IgD-negative memory B cell (primary cell): ENCODE data around the gene SSR2. TPM values are rescaled to one million over a fixed set of nuclear protein-coding genes. Genes with fewer than 3 reads are reported as not detected.
"Not testable (repeated sequence)": the region's sequence is repeated elsewhere in the genome, so short reads cannot be mapped to it uniquely, and the experiment has no call there.

Experiments
- H3K27ac Mint-ChIP-seq, 3 donors: one replicate each; pipeline ENCODE4 v1.8.0; 2020 to 2022; ENCODE audit warnings: mild to moderate bottlenecking in 3 of 3, mixed read lengths in 3 of 3, moderate library complexity in 1 of 3
- H3K27me3 Mint-ChIP-seq: one replicate; pipeline ENCODE4 v1.8.0; 2021; ENCODE audit warnings: mixed read lengths
- H3K36me3 Mint-ChIP-seq: one replicate; pipeline ENCODE4 v1.8.0; 2020; ENCODE audit warnings: mild to moderate bottlenecking, mixed read lengths
- H3K4me1 Mint-ChIP-seq, 3 donors: one replicate each; pipeline ENCODE4 v1.8.0; 2020 to 2022; ENCODE audit warnings: mixed read lengths in 3 of 3, mild to moderate bottlenecking in 1 of 3
- H3K4me3 Mint-ChIP-seq, 4 donors: one replicate each; pipeline ENCODE4 v1.8.0; 2020 to 2022; ENCODE audit warnings: mild to moderate bottlenecking in 4 of 4, mixed read lengths in 4 of 4, moderate library complexity in 3 of 4
- H3K9me3 Mint-ChIP-seq, 3 donors: one replicate each; pipeline ENCODE4 v1.8.0; 2020 to 2021; ENCODE audit warnings: mixed read lengths in 3 of 3, mild to moderate bottlenecking in 1 of 3
- polyA plus RNA-seq: library from polyadenylated mRNA; unstranded; fragments of 300-500 nt; fragmentation: Illumina TruSeq; gene quantifications from one replicate; pipeline ENCODE4 v1.2.3, GENCODE V29; 2021

The SSR2 gene
- polyA plus RNA-seq, 1 donor from 2014 or later, result 257 TPM

DNA sequence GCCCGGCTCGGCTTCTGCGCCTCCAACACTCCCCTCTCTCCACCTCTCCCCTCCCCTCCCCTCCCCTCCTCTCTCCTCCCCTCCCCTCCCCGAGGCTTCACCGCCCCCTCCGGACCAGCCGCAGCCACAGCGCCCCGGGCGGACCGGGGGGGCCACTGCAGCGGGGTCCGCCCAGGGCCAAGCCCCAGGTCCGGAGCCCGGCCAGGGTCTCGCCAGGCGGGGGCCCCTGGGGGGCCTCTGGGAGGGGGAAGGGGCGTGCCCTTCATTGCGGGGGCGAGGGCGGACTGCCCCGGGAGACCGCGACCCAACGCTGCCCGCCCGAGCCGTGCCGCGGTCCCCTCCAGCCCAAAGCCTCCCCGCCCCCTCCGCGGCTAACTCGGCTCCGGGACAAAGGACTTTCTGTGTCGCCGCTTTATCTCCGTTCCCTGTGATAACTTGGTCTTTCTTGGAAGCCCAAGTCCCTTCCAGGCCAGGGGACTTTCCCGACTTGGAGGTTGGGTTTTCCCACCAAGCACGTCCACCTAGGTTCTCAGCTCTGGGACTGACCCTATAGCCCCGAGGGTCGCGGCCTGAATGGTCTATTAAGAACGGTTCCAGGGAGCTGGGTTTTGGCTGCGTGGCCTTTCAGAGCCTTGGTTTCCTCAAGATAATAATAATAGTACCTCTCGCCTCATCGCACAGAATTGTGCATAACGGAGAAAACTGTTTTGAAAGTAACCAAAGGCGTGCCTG is 33.2 kb upstream of the SSR2 start, which contains the start of gene UBQLN4:
TSS of gene UBQLN4 (minus strand) at position 31 of the 732 bp plus-strand sequence. CDS start 97 bp downstream, outside the sequence.
- H3K27me3 Mint-ChIP-seq, result no peaks in the 10 kb centered on the region
- H3K36me3 Mint-ChIP-seq, result peaks cover 6% of the 10 kb centered on the region
- peaks cover 13 to 21% (median 18%) of the 10 kb centered on the region in 3 donors for H3K4me1 Mint-ChIP-seq
- peak within 1 kb of the TSS; percentile 87 to 96 (median 96) for H3K27ac Mint-ChIP-seq
- no peaks in the 10 kb centered on the region for H3K9me3 Mint-ChIP-seq
- H3K4me3 Mint-ChIP-seq, result peak within 1 kb of the TSS; percentile 91 to 100 (median 96)

DNA sequence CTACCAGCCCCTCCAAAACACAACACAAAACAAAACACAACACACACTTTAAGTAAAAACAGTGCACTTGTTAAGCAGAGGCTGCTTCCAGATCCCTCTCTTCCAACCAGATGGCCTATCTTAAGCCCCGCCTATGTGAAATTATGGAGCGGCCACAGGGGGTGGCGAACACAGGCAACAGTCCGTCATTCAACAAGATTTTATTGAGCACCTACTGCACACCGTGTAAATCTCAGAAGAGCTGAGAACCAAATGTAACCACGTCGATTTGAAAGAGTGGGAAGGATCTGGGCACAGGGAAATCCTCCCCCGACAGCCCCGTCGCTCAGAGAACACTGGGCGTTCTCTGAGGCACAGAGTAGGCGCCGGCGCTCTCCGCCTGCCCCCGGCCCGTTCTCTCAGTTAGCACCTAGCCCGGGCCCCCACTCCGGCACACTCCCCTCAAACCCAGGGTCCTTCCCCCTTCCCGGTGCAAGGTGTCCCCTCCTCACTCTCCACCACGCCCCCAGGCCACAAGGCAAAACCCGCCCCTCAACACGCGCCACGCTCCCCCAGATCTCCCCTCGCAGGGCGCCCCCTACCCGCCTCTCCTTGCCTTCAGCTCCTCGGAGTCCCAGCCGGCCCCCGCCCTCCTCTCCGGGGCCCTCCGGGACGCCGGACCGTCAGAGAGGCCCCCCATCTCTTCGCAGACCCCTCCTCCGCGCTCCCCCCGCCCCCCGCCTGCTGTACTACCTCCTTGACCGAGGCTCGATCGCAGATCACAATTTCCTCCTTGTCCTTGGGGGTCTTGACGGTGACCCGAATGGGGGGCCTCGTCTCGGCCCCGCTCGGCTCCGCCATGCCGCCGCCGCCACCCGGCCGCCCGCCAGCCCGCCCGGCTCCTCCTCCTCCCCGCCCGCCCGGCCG is 32.4 kb upstream of the SSR2 start:
- peak overlapping the region; percentile 69 to 87 (median 78) for H3K27ac Mint-ChIP-seq
- peaks cover 13 to 21% (median 18%) of the 10 kb centered on the region in 3 donors for H3K4me1 Mint-ChIP-seq

DNA sequence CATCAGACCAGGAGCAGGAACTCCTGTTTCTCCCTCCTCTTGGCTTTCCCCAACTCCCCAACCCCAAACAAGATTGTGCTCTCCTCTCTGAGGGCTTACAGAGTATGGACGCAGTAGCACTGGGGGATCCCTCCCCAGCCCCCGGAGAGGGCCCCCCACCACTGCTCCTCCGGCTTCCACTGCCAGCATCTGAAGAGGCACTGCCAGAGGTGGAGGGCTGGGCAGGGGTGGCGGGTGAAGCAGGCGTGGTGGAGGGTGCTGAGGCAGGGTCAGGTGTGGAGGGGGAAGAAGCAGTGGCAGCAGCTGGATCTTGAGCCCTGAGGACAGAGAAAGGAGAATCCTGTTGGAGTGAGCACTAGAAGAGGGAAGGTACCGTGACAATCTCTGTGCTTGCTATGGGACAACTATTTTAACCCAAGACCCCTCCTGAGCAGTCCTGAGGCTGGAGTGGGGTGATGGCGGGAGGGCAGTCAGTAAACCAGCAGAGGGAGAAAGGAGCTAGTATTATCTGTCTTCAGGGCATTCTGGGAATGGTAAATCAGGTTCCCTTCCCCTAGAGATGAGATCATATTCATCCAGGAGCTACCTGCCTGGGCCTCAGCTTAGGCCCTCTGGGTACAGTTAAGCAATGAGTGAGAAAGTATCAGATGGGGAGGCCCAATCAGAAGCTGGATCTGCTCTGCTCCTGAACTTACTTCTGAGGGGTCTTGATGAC is 30.4 kb upstream of the SSR2 start:
- Mint-ChIP-seq H3K4me3 (peak overlapping the region in 3 of 4 donors; percentile 44 to 95 (median 52)), H3K27me3 (no peaks in the 10 kb centered on the region), H3K4me1 (peaks cover 11 to 18% (median 14%) of the 10 kb centered on the region in 3 donors), H3K36me3 (peaks cover 3% of the 10 kb centered on the region), H3K9me3 (no peaks in the 10 kb centered on the region), H3K27ac (no peak overlapping the region)

More for the DNA sequence above, 32.4 kb upstream of the SSR2 start:
- Mint-ChIP-seq H3K9me3 (no peaks in the 10 kb centered on the region), H3K27me3 (no peaks in the 10 kb centered on the region), H3K36me3 (peaks cover 6% of the 10 kb centered on the region), H3K4me3 (peak overlapping the region; percentile 91 to 95 (median 93))

DNA sequence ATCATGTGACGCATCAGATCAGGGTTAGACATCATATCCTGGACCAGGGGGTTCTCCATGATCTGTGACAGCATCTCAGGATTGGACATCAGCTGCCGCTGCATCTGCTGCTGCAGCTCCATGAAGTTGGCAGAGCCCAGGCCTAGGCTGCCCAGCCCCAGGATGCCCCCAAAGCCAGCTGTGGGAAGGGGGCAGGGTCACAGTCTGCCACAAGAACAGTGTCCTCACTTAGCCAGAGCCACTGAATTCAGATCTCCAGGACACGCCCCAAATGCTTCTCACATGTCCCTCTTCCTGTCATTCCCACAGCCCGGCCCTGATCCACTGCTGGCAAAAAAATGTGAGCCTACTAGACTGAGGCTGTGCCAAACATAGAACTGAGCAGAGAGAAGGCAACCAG is 29.6 kb upstream of the SSR2 start:
- H3K27ac Mint-ChIP-seq, result no peak overlapping the region
- peaks cover 4% of the 10 kb centered on the region for H3K36me3 Mint-ChIP-seq
- H3K4me3 Mint-ChIP-seq, result peak overlapping the region in 3 of 4 donors; percentile 12 to 72 (median 45)
- H3K27me3 Mint-ChIP-seq, result no peaks in the 10 kb centered on the region
- no peaks in the 10 kb centered on the region for H3K9me3 Mint-ChIP-seq
- peaks cover 4 to 13% (median 9%) of the 10 kb centered on the region in 3 donors for H3K4me1 Mint-ChIP-seq

DNA sequence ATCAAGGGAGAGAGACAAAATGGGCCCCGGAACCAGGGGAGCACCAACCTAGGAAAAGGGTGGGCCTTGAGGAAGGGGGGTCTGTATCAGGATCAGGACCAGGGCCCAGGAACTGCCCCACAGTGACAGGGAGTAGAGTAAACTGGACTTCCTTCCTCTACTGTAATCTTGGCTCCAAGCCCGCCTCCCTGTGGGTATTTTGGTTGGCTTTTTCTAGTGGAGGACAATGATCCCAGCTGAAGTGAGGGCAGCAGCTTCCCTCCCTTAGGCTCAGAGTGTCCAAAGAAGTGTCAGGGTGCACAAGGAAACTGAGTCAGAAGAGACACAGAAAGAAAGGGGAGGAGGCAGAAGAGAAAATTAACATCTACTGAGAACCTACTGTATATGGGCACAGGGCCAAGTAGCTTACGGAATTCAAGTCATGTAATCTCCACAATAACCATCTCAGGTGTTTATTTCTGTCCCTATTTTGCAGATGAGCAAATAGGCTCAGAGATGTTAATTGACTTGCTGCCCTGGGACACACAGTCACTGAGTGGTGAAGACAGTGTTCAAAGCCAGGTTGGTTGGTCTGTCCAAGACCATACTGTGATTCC is 28.0 kb upstream of the SSR2 start:
- Mint-ChIP-seq H3K36me3 (peaks cover 9% of the 10 kb centered on the region), H3K9me3 (no peaks in the 10 kb centered on the region), H3K4me3 (peak overlapping the region in 1 of 4 donors; percentile 58), H3K27ac (no peak overlapping the region), H3K27me3 (no peaks in the 10 kb centered on the region), H3K4me1 (peaks cover 0 to 6% (median 5%) of the 10 kb centered on the region in 3 donors)

DNA sequence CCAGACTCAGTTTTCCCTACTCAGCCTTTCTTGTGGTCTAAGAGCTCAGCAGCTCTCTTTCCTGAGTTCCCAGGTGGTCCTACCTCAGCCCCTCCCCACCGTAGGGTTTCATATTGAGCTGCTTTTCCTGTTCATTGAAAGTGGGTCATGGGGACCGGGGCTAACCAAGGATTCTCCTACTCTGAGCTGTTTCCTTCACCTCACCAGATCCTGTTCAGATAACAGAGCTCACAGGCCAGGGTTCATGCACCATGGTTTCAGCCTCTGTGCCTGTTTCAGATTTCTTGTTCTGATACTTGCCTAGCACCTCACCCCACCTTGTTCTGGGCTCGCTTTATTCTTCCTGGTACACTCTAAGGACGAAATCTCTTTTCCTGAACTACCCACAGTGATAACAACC is 24.3 kb upstream of the SSR2 start:
- no peak overlapping the region for H3K4me3 Mint-ChIP-seq
- H3K36me3 Mint-ChIP-seq, result peaks cover 9% of the 10 kb centered on the region

DNA sequence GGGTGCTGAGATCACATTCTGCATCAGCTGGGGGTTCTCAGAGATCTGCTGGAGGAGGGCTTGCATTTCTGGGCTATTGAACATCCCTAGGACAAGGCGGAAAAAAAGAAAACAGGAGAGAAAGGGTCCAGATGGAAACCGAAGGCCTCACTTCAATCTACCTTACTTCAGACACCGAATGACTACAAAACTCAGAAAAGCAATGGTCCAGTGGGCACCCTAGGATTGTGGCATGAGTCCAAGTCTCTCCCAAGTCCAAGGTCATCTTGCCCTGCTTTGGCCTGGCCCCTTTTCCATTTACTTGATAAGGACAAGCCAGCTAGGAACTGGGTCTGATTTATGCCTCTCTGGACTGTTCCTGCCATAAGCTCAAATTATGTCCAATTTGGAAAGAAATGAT is 22.1 kb upstream of the SSR2 start:
- Mint-ChIP-seq H3K4me1 (no peaks in the 10 kb centered on the region), H3K9me3 (no peaks in the 10 kb centered on the region), H3K27ac (no peak overlapping the region), H3K27me3 (no peaks in the 10 kb centered on the region), H3K4me3 (no peak overlapping the region), H3K36me3 (peaks cover 7% of the 10 kb centered on the region)

More for the DNA sequence above, 24.3 kb upstream of the SSR2 start:
- H3K27ac Mint-ChIP-seq, result peak overlapping the region in 1 of 3 donors; percentile 72
- no peaks in the 10 kb centered on the region for H3K4me1 Mint-ChIP-seq
- H3K9me3 Mint-ChIP-seq, result no peaks in the 10 kb centered on the region
- H3K27me3 Mint-ChIP-seq, result no peaks in the 10 kb centered on the region

DNA sequence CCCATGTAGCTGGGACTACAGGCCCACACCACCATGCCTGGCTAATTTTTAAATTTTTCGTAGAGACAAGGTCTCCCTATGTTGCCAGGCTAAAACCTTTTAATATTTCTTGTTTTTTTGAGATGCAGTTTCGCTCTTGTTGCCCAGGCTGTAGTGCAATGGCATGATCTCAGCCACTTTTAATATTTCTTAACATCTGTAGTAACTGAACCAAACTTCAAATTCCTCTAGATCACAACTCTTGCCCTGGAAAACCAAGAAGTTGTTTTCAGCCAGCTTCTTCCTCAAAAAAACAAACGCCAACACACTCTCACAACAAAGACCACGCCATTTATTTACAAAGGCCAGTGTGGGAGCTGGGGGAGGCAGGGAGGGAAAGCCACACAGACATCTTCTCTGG is 14.2 kb upstream of the SSR2 start:
- H3K9me3 Mint-ChIP-seq, H3K27ac Mint-ChIP-seq, H3K4me3 Mint-ChIP-seq, H3K4me1 Mint-ChIP-seq, H3K36me3 Mint-ChIP-seq, H3K27me3 Mint-ChIP-seq: not testable (repeated sequence)

DNA sequence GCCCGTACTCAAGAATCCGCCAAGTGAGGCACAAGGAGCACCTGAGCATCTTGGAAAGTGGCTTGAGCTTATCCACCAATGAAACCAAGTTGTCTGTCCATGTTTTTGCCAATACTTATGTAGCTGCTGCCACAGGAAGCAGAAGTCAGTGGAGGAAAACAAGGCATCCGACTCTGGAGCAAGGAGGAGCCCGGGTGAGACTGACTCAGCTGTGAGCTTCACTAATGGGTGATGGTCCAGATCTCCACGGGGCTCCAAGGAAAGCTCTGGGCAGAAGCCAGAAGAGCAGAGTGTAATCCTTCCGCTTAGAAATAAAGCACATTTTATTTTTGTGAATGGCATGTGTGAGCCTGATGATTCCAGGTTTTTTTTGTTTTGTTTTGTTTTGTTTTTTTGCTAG is 12.3 kb upstream of the SSR2 start:
- H3K36me3 Mint-ChIP-seq, result peaks cover 7% of the 10 kb centered on the region
- H3K4me1 Mint-ChIP-seq, result peaks cover 0 to 1% (median 0%) of the 10 kb centered on the region in 3 donors
- H3K27me3 Mint-ChIP-seq, result no peaks in the 10 kb centered on the region
- no peaks in the 10 kb centered on the region for H3K9me3 Mint-ChIP-seq
- H3K4me3 Mint-ChIP-seq, result no peak overlapping the region
- H3K27ac Mint-ChIP-seq, result no peak overlapping the region

DNA sequence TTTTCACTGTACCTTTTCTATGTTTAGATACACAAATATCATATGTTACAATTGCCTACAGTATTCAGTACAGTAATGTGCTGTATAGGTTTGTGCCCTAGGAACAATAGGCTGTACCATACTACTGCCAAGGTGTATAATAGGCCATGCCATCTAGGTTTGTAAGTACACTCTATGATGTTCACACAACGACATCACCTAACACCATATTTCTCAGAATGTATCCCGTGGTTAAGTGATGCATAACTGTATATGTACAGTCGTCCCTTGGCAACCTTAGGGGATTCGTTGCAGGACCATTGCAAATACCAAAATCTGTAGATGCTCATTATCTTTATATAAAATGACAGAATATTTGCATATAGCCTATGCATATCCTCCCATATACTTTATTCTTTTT is 5.8 kb upstream of the SSR2 start:
- no peaks in the 10 kb centered on the region for H3K36me3 Mint-ChIP-seq
- H3K4me1 Mint-ChIP-seq, result peaks cover 0 to 10% (median 7%) of the 10 kb centered on the region in 3 donors
- H3K27ac Mint-ChIP-seq, result no peak overlapping the region
- H3K27me3 Mint-ChIP-seq, result peaks cover 2% of the 10 kb centered on the region
- no peaks in the 10 kb centered on the region for H3K9me3 Mint-ChIP-seq
- H3K4me3 Mint-ChIP-seq, result no peak overlapping the region

DNA sequence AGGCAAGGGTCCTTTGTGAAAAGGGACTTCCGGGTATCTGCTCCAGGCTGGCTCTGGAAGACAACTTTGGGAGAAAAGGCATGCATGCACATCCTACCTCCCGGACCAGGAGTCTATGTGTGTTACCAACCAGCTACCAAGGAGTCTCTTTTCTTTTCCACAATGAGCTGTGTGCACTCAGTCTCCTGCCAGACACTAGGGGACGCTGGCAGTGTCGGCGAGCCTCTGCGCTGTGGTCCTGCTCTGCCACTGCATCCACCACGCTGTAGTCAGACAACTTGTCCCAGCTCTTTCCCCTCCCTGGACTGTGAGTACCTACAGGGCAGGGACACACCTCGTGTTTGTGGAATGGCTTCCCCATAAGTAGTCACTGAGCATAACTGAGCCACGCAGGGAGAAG is 5.1 kb upstream of the SSR2 start:
- Mint-ChIP-seq H3K4me3 (peak overlapping the region in 1 of 4 donors; percentile 40), H3K27ac (no peak overlapping the region), H3K36me3 (no peaks in the 10 kb centered on the region), H3K4me1 (peaks cover 2 to 13% (median 7%) of the 10 kb centered on the region in 3 donors), H3K27me3 (peaks cover 2% of the 10 kb centered on the region), H3K9me3 (no peaks in the 10 kb centered on the region)

DNA sequence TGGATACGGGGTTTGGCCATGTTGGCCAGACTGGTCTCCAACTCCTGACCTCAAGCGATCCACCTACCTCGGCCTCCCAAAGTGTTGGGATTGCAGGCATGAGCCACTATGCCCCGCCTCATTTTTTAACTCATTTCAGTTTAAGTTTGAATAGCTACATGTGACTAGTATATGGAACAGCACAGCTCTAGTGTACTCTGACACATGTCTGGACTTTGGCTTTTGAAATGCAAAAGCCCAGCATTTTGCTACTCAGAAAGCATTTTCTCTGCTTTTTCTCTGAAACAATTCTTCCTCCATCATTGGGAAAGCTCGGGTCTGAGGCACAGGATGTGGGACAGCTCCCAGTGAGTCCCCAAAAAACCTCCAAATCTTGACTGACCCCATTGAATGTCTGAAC is 4.0 kb upstream of the SSR2 start:
- H3K27me3 Mint-ChIP-seq, result peaks cover 2% of the 10 kb centered on the region
- no peak overlapping the region for H3K4me3 Mint-ChIP-seq
- H3K9me3 Mint-ChIP-seq, result no peaks in the 10 kb centered on the region
- no peak overlapping the region for H3K27ac Mint-ChIP-seq
- H3K4me1 Mint-ChIP-seq, result peaks cover 8 to 21% (median 13%) of the 10 kb centered on the region in 3 donors
- H3K36me3 Mint-ChIP-seq, result no peaks in the 10 kb centered on the region

DNA sequence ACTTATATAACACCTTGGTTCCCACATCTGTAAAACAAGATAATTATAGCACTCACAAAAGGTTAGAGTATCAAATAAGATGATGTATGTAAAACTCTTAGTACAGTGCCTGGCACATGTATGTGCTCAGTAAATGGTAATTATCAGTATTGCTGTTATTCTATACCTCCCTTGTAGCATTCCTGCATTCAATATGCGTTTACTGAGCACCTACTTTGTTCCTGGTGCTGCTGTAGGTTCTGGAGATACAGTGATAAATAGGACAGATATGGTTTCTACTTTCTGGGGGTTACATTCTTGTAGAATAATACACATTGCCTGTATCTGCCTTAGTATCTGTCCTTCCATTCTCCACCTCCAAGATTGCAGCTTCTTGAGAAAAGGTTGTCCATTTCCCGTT is 1.2 kb upstream of the SSR2 start:
- H3K27ac Mint-ChIP-seq, result peak overlapping the region in 1 of 3 donors; percentile 14
- H3K4me1 Mint-ChIP-seq, result peaks cover 15 to 30% (median 23%) of the 10 kb centered on the region in 3 donors
- H3K4me3 Mint-ChIP-seq, result peak overlapping the region in 3 of 4 donors; percentile 47 to 81 (median 52)
- H3K36me3 Mint-ChIP-seq, result no peaks in the 10 kb centered on the region
- no peaks in the 10 kb centered on the region for H3K9me3 Mint-ChIP-seq
- H3K27me3 Mint-ChIP-seq, result peaks cover 2% of the 10 kb centered on the region

DNA sequence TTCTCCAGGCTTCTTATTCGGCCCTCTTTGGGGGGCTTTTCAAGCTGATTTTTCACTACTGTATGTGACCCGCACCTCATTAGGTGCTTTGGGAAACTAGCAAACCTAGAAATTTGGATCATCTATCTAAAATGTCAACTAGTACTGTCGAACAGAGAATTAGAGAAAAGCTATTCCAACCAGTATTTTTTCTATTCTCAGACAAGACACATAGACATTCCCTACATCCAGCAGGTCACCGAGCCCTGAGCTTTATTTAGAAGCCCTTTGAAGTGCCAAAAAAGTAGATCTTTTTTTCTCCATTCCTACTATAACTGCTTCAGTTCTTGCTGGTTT is 310 bp upstream of the SSR2 start:
- Mint-ChIP-seq H3K4me3 (peak overlapping the region; percentile 91 to 99 (median 98)), H3K36me3 (no peaks in the 10 kb centered on the region), H3K4me1 (peaks cover 18 to 29% (median 23%) of the 10 kb centered on the region in 3 donors), H3K27ac (peak overlapping the region in 2 of 3 donors; percentile 76 to 97), H3K9me3 (no peaks in the 10 kb centered on the region), H3K27me3 (peaks cover 2% of the 10 kb centered on the region)
